Osteocyte (in vitro differentiated cells): ENCODE data around the gene CDK2. TPM values are rescaled to one million over a fixed set of nuclear protein-coding genes. Genes with fewer than 3 reads are reported as not detected.

ENCODE experiments used
- DNase-seq: peaks from one replicate; pipeline ENCODE4 v3.0.0; 2021; ENCODE audit warnings: mixed read lengths; ENCODE audit not compliant: unreplicated experiment; ENCODE audit errors: extremely low spot score
- H3K27ac Mint-ChIP-seq: one replicate; pipeline ENCODE4 v1.8.0; 2021; ENCODE audit warnings: mild to moderate bottlenecking, mixed read lengths; ENCODE audit not compliant: unreplicated experiment
- H3K27me3 Mint-ChIP-seq: one replicate; pipeline ENCODE4 v1.8.0; 2021; ENCODE audit warnings: mixed read lengths; ENCODE audit not compliant: unreplicated experiment
- H3K36me3 Mint-ChIP-seq: one replicate; pipeline ENCODE4 v1.8.0; 2021; ENCODE audit warnings: mixed read lengths; ENCODE audit not compliant: unreplicated experiment
- H3K4me1 Mint-ChIP-seq: one replicate; pipeline ENCODE4 v1.8.0; 2021; ENCODE audit warnings: mixed read lengths; ENCODE audit not compliant: unreplicated experiment
- H3K4me3 Mint-ChIP-seq: one replicate; pipeline ENCODE4 v1.8.0; 2021; ENCODE audit warnings: mild to moderate bottlenecking, moderate library complexity, mixed read lengths; ENCODE audit not compliant: unreplicated experiment
- H3K9me3 Mint-ChIP-seq: one replicate; pipeline ENCODE4 v1.8.0; 2021; ENCODE audit warnings: mixed read lengths; ENCODE audit not compliant: unreplicated experiment
- total RNA-seq: library from RNA; stranded (reverse); gene quantifications from 2 replicates; pipeline ENCODE4 v1.2.1, GENCODE V29; 2021
- TF ChIP-seq, protein P1 (sequence below): fragments of 200-600 bp; sonication (generic); IDR thresholded peaks from 2 replicates; pipeline ENCODE4 v1.5.0; 2021; ENCODE audit warnings: antibody characterized with exemption, mild to moderate bottlenecking, moderate library complexity

CDK2 gene
- total RNA-seq, 1 donor from 2014 or later = 29.6 TPM

DNA sequence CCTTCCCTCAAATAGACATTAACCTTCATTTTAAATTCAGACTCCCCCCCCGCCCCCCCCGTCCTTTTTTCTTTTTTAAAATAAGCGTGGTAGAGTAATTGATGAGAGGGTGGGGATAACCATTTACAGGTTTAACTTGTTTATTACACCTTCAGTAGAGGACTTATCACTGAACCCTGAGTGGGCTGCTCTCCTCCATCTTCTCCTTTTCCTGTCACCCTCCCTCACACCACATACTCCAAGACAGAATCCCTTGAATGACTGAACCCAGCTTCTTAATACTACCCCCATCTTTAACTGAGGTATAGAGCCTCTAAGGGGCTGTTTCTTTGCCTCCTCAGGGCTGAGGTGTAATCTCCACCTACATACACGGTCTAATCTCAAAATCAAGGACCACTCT lies 50.6 kb downstream of the CDK2 start:
- no peak overlapping the region for H3K4me3 Mint-ChIP-seq
- DNase-seq = no peak
- TF ChIP-seq, protein P1, sequence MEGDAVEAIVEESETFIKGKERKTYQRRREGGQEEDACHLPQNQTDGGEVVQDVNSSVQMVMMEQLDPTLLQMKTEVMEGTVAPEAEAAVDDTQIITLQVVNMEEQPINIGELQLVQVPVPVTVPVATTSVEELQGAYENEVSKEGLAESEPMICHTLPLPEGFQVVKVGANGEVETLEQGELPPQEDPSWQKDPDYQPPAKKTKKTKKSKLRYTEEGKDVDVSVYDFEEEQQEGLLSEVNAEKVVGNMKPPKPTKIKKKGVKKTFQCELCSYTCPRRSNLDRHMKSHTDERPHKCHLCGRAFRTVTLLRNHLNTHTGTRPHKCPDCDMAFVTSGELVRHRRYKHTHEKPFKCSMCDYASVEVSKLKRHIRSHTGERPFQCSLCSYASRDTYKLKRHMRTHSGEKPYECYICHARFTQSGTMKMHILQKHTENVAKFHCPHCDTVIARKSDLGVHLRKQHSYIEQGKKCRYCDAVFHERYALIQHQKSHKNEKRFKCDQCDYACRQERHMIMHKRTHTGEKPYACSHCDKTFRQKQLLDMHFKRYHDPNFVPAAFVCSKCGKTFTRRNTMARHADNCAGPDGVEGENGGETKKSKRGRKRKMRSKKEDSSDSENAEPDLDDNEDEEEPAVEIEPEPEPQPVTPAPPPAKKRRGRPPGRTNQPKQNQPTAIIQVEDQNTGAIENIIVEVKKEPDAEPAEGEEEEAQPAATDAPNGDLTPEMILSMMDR = no peak
- no peak overlapping the region for H3K27ac Mint-ChIP-seq
- no peaks in the 10 kb centered on the region for H3K9me3 Mint-ChIP-seq
- no peaks in the 10 kb centered on the region for H3K27me3 Mint-ChIP-seq
- no peaks in the 10 kb centered on the region for H3K36me3 Mint-ChIP-seq
- peaks cover 19% of the 10 kb centered on the region for H3K4me1 Mint-ChIP-seq

DNA sequence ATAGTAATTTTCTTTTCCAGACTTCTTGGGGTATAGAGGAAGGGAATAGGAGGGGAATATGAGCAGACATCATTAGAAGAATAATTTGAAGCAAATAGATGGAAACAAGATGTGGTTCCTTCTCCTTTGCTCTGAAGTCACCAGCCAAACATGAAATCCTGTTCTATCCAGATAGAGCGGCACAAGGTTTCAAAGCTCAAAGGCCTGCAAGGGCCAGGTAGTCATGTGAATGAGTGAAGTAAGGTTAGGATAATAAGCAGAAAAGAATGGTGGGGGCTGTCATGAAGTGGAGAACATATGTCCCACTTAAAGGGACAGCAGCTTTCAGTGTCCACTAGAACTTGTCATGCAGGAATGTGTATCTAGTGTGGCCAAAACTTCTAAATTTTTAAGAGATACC lies 51.7 kb downstream of the CDK2 start:
- Mint-ChIP-seq H3K36me3 (no peaks in the 10 kb centered on the region), H3K4me3 (no peak overlapping the region), H3K27me3 (no peaks in the 10 kb centered on the region), H3K27ac (no peak overlapping the region), H3K9me3 (no peaks in the 10 kb centered on the region), H3K4me1 (peaks cover 19% of the 10 kb centered on the region)
- TF ChIP-seq, protein P1 = no peak
- no peak for DNase-seq

DNA sequence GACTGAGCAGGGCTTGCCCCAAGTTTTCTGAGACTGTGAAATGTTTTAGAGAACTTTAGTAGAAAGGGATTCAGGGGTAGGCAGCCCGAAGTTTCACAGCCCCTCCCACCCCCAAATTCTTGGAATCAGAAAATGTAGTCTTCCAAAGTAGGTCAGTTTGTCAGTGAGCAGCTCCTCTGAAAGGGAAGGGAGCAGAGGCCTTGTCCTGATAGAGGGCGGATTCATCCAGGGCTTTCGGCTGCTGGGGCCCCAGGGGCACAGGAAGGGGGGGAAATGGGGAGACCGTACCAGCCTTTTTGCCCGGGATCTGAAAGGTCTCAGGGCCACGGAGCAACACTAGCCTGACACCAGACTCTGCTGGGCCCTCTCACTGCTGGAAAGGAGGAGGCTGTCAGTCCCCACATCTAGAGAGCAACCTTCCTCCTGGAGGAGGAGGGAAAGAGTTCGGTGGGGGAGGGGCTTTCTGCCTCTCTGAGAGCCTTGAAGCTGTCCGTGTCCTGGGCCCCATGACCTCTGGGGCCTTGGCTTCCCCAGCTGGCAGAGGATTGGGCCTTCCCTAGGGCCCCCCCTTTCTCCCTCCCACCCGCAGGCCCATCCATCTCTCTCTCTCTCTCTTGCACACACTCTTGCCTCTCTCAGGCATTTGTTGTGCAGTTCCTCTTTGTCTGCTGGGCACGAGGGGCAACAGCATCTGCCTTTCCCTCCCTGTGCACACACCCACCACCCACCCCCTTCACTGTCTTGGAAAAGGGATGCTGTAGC lies 54.0 kb downstream of the CDK2 start, which contains the start of gene IKZF4:
TSS of gene IKZF4 (plus strand) at position 621 of the 762 bp plus-strand sequence. CDS start 451 bp downstream, outside the sequence.
- peaks cover 4% of the 10 kb centered on the region for H3K36me3 Mint-ChIP-seq
- TF ChIP-seq, protein P1 = no peak
- H3K9me3 Mint-ChIP-seq = no peaks in the 10 kb centered on the region
- DNase-seq = no peak
- H3K27ac Mint-ChIP-seq = peak within 1 kb of the TSS; percentile 73
- no peaks in the 10 kb centered on the region for H3K27me3 Mint-ChIP-seq
- peaks cover 18% of the 10 kb centered on the region for H3K4me1 Mint-ChIP-seq
- peak within 1 kb of the TSS; percentile 63 for H3K4me3 Mint-ChIP-seq

DNA sequence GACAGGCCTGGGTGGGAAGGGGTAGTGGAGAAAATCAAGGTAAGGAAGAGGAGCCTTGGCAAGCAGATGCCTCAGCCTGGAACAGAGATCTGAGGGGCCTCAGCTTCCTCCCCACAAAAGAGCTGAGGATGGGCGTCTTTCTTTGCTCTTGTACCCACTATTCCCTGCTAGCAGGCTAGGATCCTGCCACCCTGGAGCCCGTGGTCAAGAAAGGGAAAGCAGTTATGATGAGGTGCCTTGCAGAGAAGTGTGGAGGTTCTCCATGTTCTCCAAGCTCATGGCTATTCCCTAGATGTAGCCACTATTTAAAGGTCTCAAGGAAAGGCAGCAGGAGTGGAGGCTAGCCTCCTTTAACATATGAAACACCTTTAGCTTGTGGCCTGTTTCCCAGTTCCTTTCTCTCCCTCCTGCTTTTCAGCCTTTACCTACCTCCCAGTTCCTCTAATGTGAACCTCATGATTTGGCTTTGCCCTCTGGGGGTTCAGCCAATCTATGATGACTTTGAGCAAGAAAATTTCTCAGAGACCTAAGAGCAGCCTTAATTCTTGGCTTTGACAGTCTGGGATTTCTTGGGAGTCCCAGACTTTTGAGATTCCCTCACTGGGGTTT lies 55.4 kb downstream of the CDK2 start:
- DNase-seq = no peak
- Mint-ChIP-seq H3K4me1 (peaks cover 16% of the 10 kb centered on the region), H3K27me3 (no peaks in the 10 kb centered on the region), H3K36me3 (peaks cover 4% of the 10 kb centered on the region), H3K4me3 (peak overlapping the region; percentile 14), H3K9me3 (no peaks in the 10 kb centered on the region), H3K27ac (peak overlapping the region; percentile 56)
- TF ChIP-seq, protein P1 = no peak

Other genes starting within 250 kb of the CDK2 start
- gene RDH5, start 246.4 kb upstream of the CDK2 start, total RNA-seq = 4.1 and 5.9 TPM in 2 replicates
- 1,511 and 1,600 TPM in 2 replicates for gene CD63, start 237.8 kb upstream of the CDK2 start, total RNA-seq
- gene GDF11, start 223.7 kb upstream of the CDK2 start, total RNA-seq = 11.6 and 14.0 TPM in 2 replicates
- 55.6 and 56.1 TPM in 2 replicates for gene SARNP, start 149.1 kb upstream of the CDK2 start, total RNA-seq
- gene ORMDL2, start 148.8 kb upstream of the CDK2 start, total RNA-seq = 26.0 TPM in 2 replicates
- 44.3 and 46.8 TPM in 2 replicates for gene DNAJC14, start 137.2 kb upstream of the CDK2 start, total RNA-seq
- gene MMP19, start 123.9 kb upstream of the CDK2 start, total RNA-seq = 14.3 and 15.1 TPM in 2 replicates
- 18.2 and 20.5 TPM in 2 replicates for gene PYM1, start 38.9 kb upstream of the CDK2 start, total RNA-seq
- 63.0 and 70.1 TPM in 2 replicates for gene DGKA, start 35.7 kb upstream of the CDK2 start, total RNA-seq
- gene PMEL, start 788 bp upstream of the CDK2 start, total RNA-seq = 1.0 and 1.4 TPM in 2 replicates
- 126 and 134 TPM in 2 replicates for gene RAB5B, start 7.2 kb downstream of the CDK2 start, total RNA-seq
- gene SUOX, start 30.4 kb downstream of the CDK2 start, total RNA-seq = 16.2 and 19.4 TPM in 2 replicates
- gene IKZF4, start 54.2 kb downstream of the CDK2 start, total RNA-seq = 8.2 and 10.6 TPM in 2 replicates
- 25.0 and 25.3 TPM in 2 replicates for gene RPS26, start 75.1 kb downstream of the CDK2 start, total RNA-seq
- gene ERBB3, start 113.3 kb downstream of the CDK2 start, total RNA-seq = 0.97 and 1.2 TPM in 2 replicates
- gene PA2G4, start 137.7 kb downstream of the CDK2 start, total RNA-seq = 85.9 and 87.9 TPM in 2 replicates
- gene RPL41, start 149.8 kb downstream of the CDK2 start, total RNA-seq = 3,386 and 3,580 TPM in 2 replicates
- 10.5 and 11.8 TPM in 2 replicates for gene ZC3H10, start 151.4 kb downstream of the CDK2 start, total RNA-seq
- gene ESYT1, start 161.4 kb downstream of the CDK2 start, total RNA-seq = 127 and 142 TPM in 2 replicates
- 123 and 139 TPM in 2 replicates for gene MYL6B, start 185.8 kb downstream of the CDK2 start, total RNA-seq
- gene MYL6, start 191.5 kb downstream of the CDK2 start, total RNA-seq = 1,490 and 1,549 TPM in 2 replicates
- gene SMARCC2, start 222.7 kb downstream of the CDK2 start, total RNA-seq = 122 and 128 TPM in 2 replicates